Nasal cavity respiratory epithelium epithelial cell of viscerocranial mucosa (primary cell): ENCODE measurements around the gene KRTAP26-1. TPM values are rescaled to one million over a fixed set of nuclear protein-coding genes. Genes with fewer than 3 reads are reported as not detected.

ENCODE experiments used
- total RNA-seq: library from RNA; depleted of rRNA; stranded (reverse); fragments of >200 nt; gene quantifications from 2 replicates; pipeline ENCODE4 v1.2.3, GENCODE V29; 2014

Gene KRTAP26-1, protein sequence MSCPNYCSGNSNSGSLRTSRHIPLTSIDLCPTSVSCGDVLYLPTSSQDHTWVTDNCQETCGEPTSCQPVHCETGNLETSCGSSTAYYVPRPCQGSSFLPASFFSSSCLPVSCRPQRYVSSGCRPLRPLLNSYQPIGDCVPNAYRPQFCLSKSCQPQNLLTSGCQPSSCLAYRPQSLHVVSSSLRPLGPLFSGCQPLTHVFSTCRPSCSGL
- total RNA-seq, result not detected in 2 replicates

GRCh38 chr21:30320215-30320614 is at the start of gene KRTAP26-1:
KRTAP26-1 (minus strand) TSS chr21:30320315; CDS start chr21:30320035, 280 bp downstream.

GRCh38 chr21:30348506-30348905 is 28.4 kb upstream of the KRTAP26-1 start, which contains the start of gene KRTAP23-1:
KRTAP23-1 (minus strand) TSS chr21:30348606; CDS start chr21:30348606, 0 bp downstream.

GRCh38 chr21:30337276-30337744 is 17.2 kb upstream of the KRTAP26-1 start, which contains the start of gene KRTAP27-1:
KRTAP27-1 (minus strand) TSS chr21:30337694; CDS start chr21:30337668, 26 bp downstream.

GRCh38 chr21:30289215-30289614 is 30.9 kb downstream of the KRTAP26-1 start, which contains the start of gene KRTAP25-1:
KRTAP25-1 (minus strand) TSS chr21:30289514; CDS start chr21:30289490, 24 bp downstream.

DNA sequence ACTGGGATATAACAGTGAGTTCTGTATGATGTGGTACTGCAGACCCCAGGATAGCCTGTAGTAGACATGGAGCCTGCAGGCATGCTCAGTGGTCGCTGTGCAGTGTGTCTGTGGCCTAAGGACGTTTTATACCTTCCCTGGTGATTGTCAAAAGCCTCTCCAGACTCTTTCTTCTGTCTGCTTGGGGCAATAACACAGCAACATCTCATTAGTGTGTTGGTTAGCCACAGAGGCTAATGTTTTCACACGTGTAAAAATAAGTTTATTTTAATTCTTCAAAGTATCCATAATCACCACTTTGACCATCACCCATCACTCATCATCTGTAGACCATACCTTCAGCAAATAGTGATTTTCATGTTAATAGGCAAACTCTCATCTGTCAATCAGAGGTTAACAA is 37.3 kb downstream of the KRTAP26-1 start, which contains the start of gene KRTAP24-1:
Gene KRTAP24-1 (minus strand): TSS at position 101 of the 400 bp plus-strand sequence. CDS start 18 bp downstream, at position 83.

Other genes starting within 250 kb of the KRTAP26-1 start
- 1.4 TPM in 1 of 2 replicates, not detected in the other for gene CLDN17, start 153.5 kb downstream of the KRTAP26-1 start, total RNA-seq
- 0.14 TPM in 1 of 2 replicates, not detected in the other for gene CLDN8, start 104.2 kb downstream of the KRTAP26-1 start, total RNA-seq
- not detected in 2 replicates for gene KRTAP24-1, start 37.4 kb downstream of the KRTAP26-1 start, total RNA-seq
- not detected in 2 replicates for gene KRTAP25-1, start 30.8 kb downstream of the KRTAP26-1 start, total RNA-seq
- gene KRTAP27-1, start 17.4 kb upstream of the KRTAP26-1 start, total RNA-seq, result not detected in 2 replicates
- not detected in 2 replicates for gene KRTAP23-1, start 28.3 kb upstream of the KRTAP26-1 start, total RNA-seq
- not detected in 2 replicates for gene KRTAP13-2, start 52.0 kb upstream of the KRTAP26-1 start, total RNA-seq
- not detected in 2 replicates for gene KRTAP13-1, start 75.7 kb upstream of the KRTAP26-1 start, total RNA-seq
- not detected in 2 replicates for gene KRTAP13-3, start 105.6 kb upstream of the KRTAP26-1 start, total RNA-seq
- not detected in 2 replicates for gene KRTAP13-4, start 109.9 kb upstream of the KRTAP26-1 start, total RNA-seq
- gene KRTAP15-1, start 120.0 kb upstream of the KRTAP26-1 start, total RNA-seq, result not detected in 2 replicates
- gene KRTAP19-1, start 160.1 kb upstream of the KRTAP26-1 start, total RNA-seq, result not detected in 2 replicates
- gene KRTAP19-2, start 167.1 kb upstream of the KRTAP26-1 start, total RNA-seq, result not detected in 2 replicates
- not detected in 2 replicates for gene KRTAP19-3, start 171.7 kb upstream of the KRTAP26-1 start, total RNA-seq
- not detected in 2 replicates for gene KRTAP19-4, start 176.8 kb upstream of the KRTAP26-1 start, total RNA-seq
- gene KRTAP19-5, start 181.8 kb upstream of the KRTAP26-1 start, total RNA-seq, result not detected in 2 replicates
- gene KRTAP19-6, start 221.5 kb upstream of the KRTAP26-1 start, total RNA-seq, result not detected in 2 replicates
- gene KRTAP19-7, start 241.0 kb upstream of the KRTAP26-1 start, total RNA-seq, result not detected in 2 replicates